HEK293 (cell line): ENCODE data around the gene TUBG1.

Experiments
- CTCF ChIA-PET: fragments of 350-600 bp; formaldehyde crosslinking; extraction: SDS; loops from one replicate; lab custom pipeline; 2021; ENCODE audit warnings: antibody characterized with exemption; lab: Yijun Ruan, JAX
- POLR2A ChIA-PET: fragments of 300-600 bp; formaldehyde crosslinking; extraction: SDS; loops from one replicate; lab custom pipeline; 2020; ENCODE audit warnings: antibody characterized with exemption, inconsistent platforms; lab: Yijun Ruan, JAX
- H3K27ac ChIP-seq: fragments of 200-500 bp; sonication (Bioruptor generic); 2 replicates; pipeline ENCODE4 v1.5.1; 2014; ENCODE audit warnings: low read depth, low read length, control low read depth, inconsistent platforms; ENCODE audit errors: extremely low read depth
- H3K36me3 ChIP-seq, 2 experiments: fragments of 200-500 bp in 1 of 2; sonication (Bioruptor generic) in 1 of 2; 1 replicate in 1 of 2; 2 replicates in 1 of 2; pipeline ENCODE4 v1.5.1; 2014 to 2017; ENCODE audit warnings: inconsistent platforms in 2 of 2, low read length in 2 of 2; ENCODE audit not compliant: control insufficient read depth in 2 of 2, insufficient read depth in 1 of 2
- H3K4me1 ChIP-seq: fragments of 200-500 bp; sonication (Bioruptor generic); 2 replicates; pipeline ENCODE4 v1.5.1; 2014; ENCODE audit warnings: mild to moderate bottlenecking, low read length, inconsistent platforms; ENCODE audit not compliant: control insufficient read depth, insufficient read depth
- H3K4me3 ChIP-seq: 2 replicates; pipeline ENCODE4 v1.5.1; 2011; ENCODE audit warnings: low read depth, mild to moderate bottlenecking, control low read depth, low read length, moderate library complexity
- H3K9me3 ChIP-seq: fragments of 200-500 bp; sonication (Bioruptor generic); 2 replicates; pipeline ENCODE4 v1.5.1; 2014; ENCODE audit warnings: low read depth, low read length, inconsistent platforms; ENCODE audit not compliant: control insufficient read depth, insufficient read depth
- IKZF3 ChIP-seq: fragments of 450-650 bp; IDR thresholded peaks from 2 replicates; pipeline ENCODE4 v1.5.0; 2018; ENCODE audit warnings: missing biosample characterization, mild to moderate bottlenecking, missing genetic modification characterization, moderate library complexity
- MYNN ChIP-seq: fragments of 450-650 bp; formaldehyde crosslinking; IDR thresholded peaks from 2 replicates; pipeline ENCODE4 v1.5.1; 2016; ENCODE audit warnings: missing biosample characterization, missing genetic modification characterization, borderline replicate concordance
- SP2 ChIP-seq: fragments of 450-650 bp; formaldehyde crosslinking; IDR thresholded peaks from 2 replicates; pipeline ENCODE4 v1.5.1; 2016; ENCODE audit warnings: missing biosample characterization, missing genetic modification characterization
- YY2 ChIP-seq: fragments of 450-650 bp; formaldehyde crosslinking; IDR thresholded peaks from 2 replicates; pipeline ENCODE4 v1.5.1; 2016; ENCODE audit warnings: missing biosample characterization, missing genetic modification characterization
- ZBTB20 ChIP-seq: fragments of 450-650 bp; formaldehyde crosslinking; IDR thresholded peaks from 2 replicates; pipeline ENCODE4 v1.5.1; 2016; ENCODE audit warnings: missing biosample characterization, missing genetic modification characterization
- ZBTB49 ChIP-seq: fragments of 450-650 bp; formaldehyde crosslinking; IDR thresholded peaks from 2 replicates; pipeline ENCODE4 v1.5.1; 2016; ENCODE audit warnings: missing biosample characterization, missing genetic modification characterization, low read depth
- ZNF2 ChIP-seq: fragments of 450-650 bp; formaldehyde crosslinking; IDR thresholded peaks from 2 replicates; pipeline ENCODE4 v1.5.1; 2016; ENCODE audit warnings: missing biosample characterization, missing genetic modification characterization
- ZNF211 ChIP-seq: fragments of 450-650 bp; formaldehyde crosslinking; IDR thresholded peaks from 2 replicates; pipeline ENCODE4 v1.5.1; 2016; ENCODE audit warnings: low read depth, missing biosample characterization, missing genetic modification characterization
- ZNF26 ChIP-seq: fragments of 450-650 bp; formaldehyde crosslinking; IDR thresholded peaks from 2 replicates; pipeline ENCODE4 v1.5.1; 2016; ENCODE audit warnings: missing biosample characterization, missing genetic modification characterization
- ZNF266 ChIP-seq: fragments of 450-650 bp; formaldehyde crosslinking; IDR thresholded peaks from 2 replicates; pipeline ENCODE4 v1.5.1; 2016; ENCODE audit warnings: missing biosample characterization, missing genetic modification characterization, low read depth
- ZNF280D ChIP-seq: fragments of 450-650 bp; formaldehyde crosslinking; IDR thresholded peaks from 2 replicates; pipeline ENCODE4 v1.5.1; 2016; ENCODE audit warnings: missing biosample characterization, missing genetic modification characterization
- ZNF302 ChIP-seq: fragments of 450-650 bp; formaldehyde crosslinking; IDR thresholded peaks from 2 replicates; pipeline ENCODE4 v1.5.1; 2016; ENCODE audit warnings: missing biosample characterization, missing genetic modification characterization, low read depth
- ZNF335 ChIP-seq: fragments of 450-650 bp; formaldehyde crosslinking; conservative IDR thresholded peaks from 2 replicates; pipeline ENCODE4 v1.5.1; 2016; ENCODE audit warnings: missing biosample characterization, missing genetic modification characterization
- ZNF37A ChIP-seq: fragments of 450-650 bp; IDR thresholded peaks from 2 replicates; pipeline ENCODE4 v1.5.1; 2018; ENCODE audit warnings: missing biosample characterization, missing genetic modification characterization
- ZNF513 ChIP-seq: fragments of 450-650 bp; IDR thresholded peaks from 2 replicates; pipeline ENCODE4 v1.5.1; 2018; ENCODE audit warnings: missing biosample characterization, missing genetic modification characterization
- ZNF596 ChIP-seq: fragments of 450-650 bp; IDR thresholded peaks from 2 replicates; pipeline ENCODE4 v1.5.0; 2018; ENCODE audit warnings: missing biosample characterization, mild to moderate bottlenecking, missing genetic modification characterization, moderate library complexity
- ZNF600 ChIP-seq: fragments of 450-650 bp; formaldehyde crosslinking; IDR thresholded peaks from 2 replicates; pipeline ENCODE4 v1.5.1; 2016; ENCODE audit warnings: missing biosample characterization, missing genetic modification characterization
- ZNF621 ChIP-seq: fragments of 450-650 bp; formaldehyde crosslinking; IDR thresholded peaks from 2 replicates; pipeline ENCODE4 v1.5.1; 2017; ENCODE audit warnings: missing biosample characterization, missing genetic modification characterization
- ZNF623 ChIP-seq: fragments of 450-650 bp; formaldehyde crosslinking; IDR thresholded peaks from 2 replicates; pipeline ENCODE4 v1.5.1; 2016; ENCODE audit warnings: missing biosample characterization, missing genetic modification characterization
- ZNF624 ChIP-seq: fragments of 450-650 bp; formaldehyde crosslinking; IDR thresholded peaks from 2 replicates; pipeline ENCODE4 v1.5.1; 2017; ENCODE audit warnings: missing biosample characterization, missing genetic modification characterization
- ZNF677 ChIP-seq: fragments of 450-650 bp; IDR thresholded peaks from 2 replicates; pipeline ENCODE4 v1.5.0; 2018; ENCODE audit warnings: missing biosample characterization, mild to moderate bottlenecking, missing genetic modification characterization, moderate library complexity
- ZNF768 ChIP-seq: fragments of 450-650 bp; formaldehyde crosslinking; IDR thresholded peaks from 2 replicates; pipeline ENCODE4 v1.5.1; 2018; ENCODE audit warnings: missing biosample characterization, mild to moderate bottlenecking, missing genetic modification characterization

TUBG1 gene

GRCh38 chr17:42573095-42573494 lies 36.4 kb upstream of the TUBG1 start:
- TF ChIP-seq ZNF621 (tag by site-specific recombination) (no peak), ZBTB49 (tag by site-specific recombination) (no peak), ZNF600 (tag by site-specific recombination) (peak; percentile 66; the same call in 1 of the 2 replicates), ZNF266 (no peak), ZNF623 (no peak), ZBTB20 (tag by site-specific recombination) (no peak), ZNF624 (no peak), ZNF2 (tag by site-specific recombination) (no peak), ZNF596 (tag by site-specific recombination) (no peak), ZNF211 (tag by site-specific recombination) (no peak), SP2 (no peak), ZNF302 (tag by site-specific recombination) (no peak), ZNF677 (no peak), ZNF335 (0 out of 2 replicates have a peak, but pooled peaks have one; percentile 17), ZNF513 (tag by site-specific recombination) (peak; percentile 76), MYNN (tag by site-specific recombination) (no peak), ZNF768 (tag by site-specific recombination) (no peak), ZNF37A (tag by site-specific recombination) (no peak), IKZF3 (no peak), YY2 (tag by site-specific recombination) (no peak), ZNF26 (tag by site-specific recombination) (no peak), ZNF280D (no peak)
- TF ChIP-seq, all 188 proteins: peak for 3
- peaks cover 57 to 86% of the 10 kb centered on the region in 2 experiments for H3K36me3 ChIP-seq
- CTCF ChIA-PET: interaction anchor here (0.6 to 1.7 kb wide), 2 partner anchors 177 to 191 kb away, joined by 4 to 5 read pairs; no protein-coding TSS in a partner anchor

More at GRCh38 chr17:42573095-42573494, 36.4 kb upstream of the TUBG1 start:
- POLR2A ChIA-PET: interaction anchor here (0.9 to 1.4 kb wide), 2 partner anchors 37 to 190 kb away, joined by 3 to 4 read pairs; partner anchors contain the start of gene NAGLU
- H3K27ac ChIP-seq: peak overlapping the region; percentile 33; the same call in 1 of the 2 replicates
- H3K9me3 ChIP-seq: no peaks in the 10 kb centered on the region
- H3K4me1 ChIP-seq: peaks cover 4% of the 10 kb centered on the region
- no peak overlapping the region for H3K4me3 ChIP-seq
